CD4-positive, alpha-beta memory T cell (primary cell): ENCODE measurements around the gene L3MBTL4. TPM values are rescaled to one million over a fixed set of nuclear protein-coding genes. Genes with fewer than 3 reads are reported as not detected.
"Not testable (repeated sequence)": the region's sequence is repeated elsewhere in the genome, so short reads cannot be mapped to it uniquely, and the experiment has no call there.

Experiments used
- CTCF ChIA-PET: fragments of 350-600 bp; sonication (Branson Sonifier 250); formaldehyde crosslinking; loops from one replicate; lab custom pipeline; 2021; ENCODE audit warnings: inconsistent platforms; ENCODE audit not compliant: partially characterized antibody; lab: Charles Lee
- POLR2A ChIA-PET: fragments of 350-600 bp; sonication (Branson Sonifier 250); formaldehyde crosslinking; loops from one replicate; lab custom pipeline; 2021; ENCODE audit not compliant: partially characterized antibody; lab: Charles Lee
- DNase-seq, 5 donors: peaks; one replicate each; pipeline versions ENCODE4 v3.0.0 to v3.0.0-alpha.2; 2020 to 2022; ENCODE audit warnings: mixed read lengths in 1 of 5
- H3K27ac ChIP-seq: one replicate; pipeline ENCODE4 v1.7.0; 2013; ENCODE audit warnings: low read depth, low read length
- H3K27me3 ChIP-seq: 2 replicates; pipeline ENCODE4 v1.7.0; 2013; ENCODE audit warnings: mild to moderate bottlenecking, low read length, moderate library complexity; ENCODE audit not compliant: insufficient read depth
- H3K36me3 ChIP-seq: 2 replicates; pipeline ENCODE4 v1.7.0; 2013; ENCODE audit warnings: mild to moderate bottlenecking, low read length, moderate library complexity; ENCODE audit not compliant: insufficient read depth
- H3K4me1 ChIP-seq: 2 replicates; pipeline ENCODE4 v1.7.0; 2013; ENCODE audit warnings: mild to moderate bottlenecking, low read length, moderate library complexity; ENCODE audit not compliant: insufficient read depth
- H3K4me3 ChIP-seq, 2 donors: one replicate each; pipeline ENCODE4 v1.7.0; 2013; ENCODE audit warnings: low read length in 2 of 2, mild to moderate bottlenecking in 1 of 2
- H3K9me3 ChIP-seq, 2 donors: one replicate each; pipeline ENCODE4 v1.7.0; 2013; ENCODE audit warnings: low read length in 2 of 2, control low read depth in 1 of 2; ENCODE audit not compliant: control insufficient read depth in 1 of 2
- H3K27ac Mint-ChIP-seq, 7 donors: one replicate each; pipeline ENCODE4 v1.8.0; 2020 to 2021; ENCODE audit warnings: mixed read lengths in 7 of 7, mild to moderate bottlenecking in 6 of 7, inconsistent platforms in 3 of 7, moderate library complexity in 3 of 7
- H3K27me3 Mint-ChIP-seq, 2 donors: one replicate each; pipeline ENCODE4 v1.8.0; 2020 to 2021; ENCODE audit warnings: mixed read lengths in 2 of 2
- H3K36me3 Mint-ChIP-seq, 2 donors: one replicate each; pipeline ENCODE4 v1.8.0; 2020 to 2021; ENCODE audit warnings: mixed read lengths in 2 of 2, inconsistent platforms in 1 of 2, mild to moderate bottlenecking in 1 of 2
- H3K4me1 Mint-ChIP-seq, 4 donors: one replicate each; pipeline ENCODE4 v1.8.0; 2020 to 2021; ENCODE audit warnings: mixed read lengths in 4 of 4, mild to moderate bottlenecking in 1 of 4
- H3K4me3 Mint-ChIP-seq, 8 donors: one replicate each; pipeline ENCODE4 v1.8.0; 2020 to 2021; ENCODE audit warnings: mixed read lengths in 8 of 8, mild to moderate bottlenecking in 7 of 8, moderate library complexity in 6 of 8, inconsistent platforms in 3 of 8
- H3K9me3 Mint-ChIP-seq, 8 donors: one replicate each; pipeline ENCODE4 v1.8.0; 2020 to 2021; ENCODE audit warnings: mixed read lengths in 8 of 8, mild to moderate bottlenecking in 5 of 8, inconsistent platforms in 3 of 8, moderate library complexity in 1 of 8
- intact Hi-C: fragments of 100-400 bp; cut with micrococcal nuclease; formaldehyde crosslinking; loops from one replicate; pipeline ENCODE4 v1.15.1; 2023
- polyA plus RNA-seq, 2 donors: library from polyadenylated mRNA; unstranded; fragments of 300-500 nt; fragmentation: Illumina TruSeq; gene quantifications; one replicate each; pipeline ENCODE4 v1.2.3, GENCODE V29; 2021
- total RNA-seq, 2 experiments: library from RNA; stranded (reverse); gene quantifications; one replicate each; pipeline ENCODE4 v1.2.3, GENCODE V29; 2021

The L3MBTL4 gene
- total and polyA plus RNA-seq, 4 experiments from 2014 or later, result 0.49 to 0.53 TPM; not detected in 2

GRCh38 chr18:6413579-6414117, 1.1 kb downstream of the L3MBTL4 start:
- peaks cover 10% of the 10 kb centered on the region for H3K27me3 ChIP-seq
- intact Hi-C loops, result no loop called here
- peaks cover 0 to 10% (median 5%) of the 10 kb centered on the region in 4 donors for H3K4me1 Mint-ChIP-seq
- peak overlapping the region in 1 of 7 donors; percentile 53 for H3K27ac Mint-ChIP-seq
- no peaks in the 10 kb centered on the region for H3K4me1 ChIP-seq
- DNase-seq, result no peak
- ChIA-PET POLR2A (no interaction called here), CTCF (no interaction called here)
- H3K9me3 Mint-ChIP-seq, result peaks cover 0 to 15% (median 9%) of the 10 kb centered on the region in 8 donors
- H3K36me3 ChIP-seq, result no peaks in the 10 kb centered on the region
- H3K36me3 Mint-ChIP-seq, result no peaks in the 10 kb centered on the region
- H3K4me3 Mint-ChIP-seq, result peak overlapping the region in 6 of 8 donors; percentile 19 to 57 (median 42)
- no peaks in the 10 kb centered on the region for H3K9me3 ChIP-seq
- no peak overlapping the region for H3K4me3 ChIP-seq
- H3K27ac ChIP-seq, result no peak overlapping the region
- peaks cover 11 to 20% of the 10 kb centered on the region in 2 donors for H3K27me3 Mint-ChIP-seq

GRCh38 chr18:6412933-6413472, 1.7 kb downstream of the L3MBTL4 start:
- POLR2A ChIA-PET, result no interaction called here
- Histone ChIP-seq H3K9me3 (no peaks in the 10 kb centered on the region), H3K27me3 (peaks cover 10% of the 10 kb centered on the region), H3K4me3 (no peak overlapping the region), H3K36me3 (no peaks in the 10 kb centered on the region), H3K4me1 (no peaks in the 10 kb centered on the region), H3K27ac (no peak overlapping the region)
- Mint-ChIP-seq H3K27ac (peak overlapping the region in 1 of 7 donors; percentile 61), H3K4me1 (peaks cover 0 to 10% (median 5%) of the 10 kb centered on the region in 4 donors), H3K36me3 (no peaks in the 10 kb centered on the region), H3K27me3 (peaks cover 11 to 20% of the 10 kb centered on the region in 2 donors), H3K4me3 (peak overlapping the region in 1 of 8 donors; percentile 29), H3K9me3 (peaks cover 0 to 15% (median 9%) of the 10 kb centered on the region in 8 donors)
- no peak for DNase-seq
- intact Hi-C loops, result no loop called here
- CTCF ChIA-PET, result no interaction called here

GRCh38 chr18:6411382-6411781, 3.3 kb downstream of the L3MBTL4 start:
- intact Hi-C loops, result no loop called here
- no peak for DNase-seq
- Mint-ChIP-seq H3K4me3 (no peak overlapping the region), H3K27ac (no peak overlapping the region), H3K4me1 (peaks cover 0 to 10% (median 5%) of the 10 kb centered on the region in 4 donors), H3K9me3 (peaks cover 0 to 15% (median 8%) of the 10 kb centered on the region in 8 donors), H3K36me3 (no peaks in the 10 kb centered on the region), H3K27me3 (peaks cover 11 to 20% of the 10 kb centered on the region in 2 donors)
- Histone ChIP-seq H3K36me3 (no peaks in the 10 kb centered on the region), H3K27me3 (peaks cover 7% of the 10 kb centered on the region), H3K27ac (no peak overlapping the region), H3K4me3 (no peak overlapping the region), H3K4me1 (no peaks in the 10 kb centered on the region), H3K9me3 (no peaks in the 10 kb centered on the region)
- CTCF ChIA-PET, result no interaction called here
- POLR2A ChIA-PET, result no interaction called here

GRCh38 chr18:6409933-6410332, 4.8 kb downstream of the L3MBTL4 start:
- no peak overlapping the region for H3K4me3 ChIP-seq
- no peak overlapping the region for H3K27ac ChIP-seq
- intact Hi-C loops, result no loop called here
- peaks cover under 1% of the 10 kb centered on the region for H3K27me3 ChIP-seq
- peaks cover 0 to 16% (median 5%) of the 10 kb centered on the region in 8 donors for H3K9me3 Mint-ChIP-seq
- no peak overlapping the region for H3K27ac Mint-ChIP-seq
- H3K36me3 ChIP-seq, result no peaks in the 10 kb centered on the region
- H3K27me3 Mint-ChIP-seq, result peaks cover 7 to 10% of the 10 kb centered on the region in 2 donors
- H3K4me1 Mint-ChIP-seq, result peaks cover 0 to 5% (median 2%) of the 10 kb centered on the region in 4 donors
- ChIA-PET CTCF (no interaction called here), POLR2A (no interaction called here)
- no peaks in the 10 kb centered on the region for H3K36me3 Mint-ChIP-seq
- no peaks in the 10 kb centered on the region for H3K9me3 ChIP-seq
- H3K4me1 ChIP-seq, result no peaks in the 10 kb centered on the region
- no peak overlapping the region for H3K4me3 Mint-ChIP-seq
- no peak for DNase-seq

- CTCF ChIA-PET, result interaction anchor here (1.4 kb wide), 1 partner anchor 19 kb away, joined by 3 read pairs; no protein-coding TSS in a partner anchor
- DNase-seq, H3K27ac ChIP-seq, H3K36me3 ChIP-seq, H3K4me3 Mint-ChIP-seq, H3K4me1 Mint-ChIP-seq, H3K4me1 ChIP-seq, H3K27ac Mint-ChIP-seq, POLR2A ChIA-PET, H3K9me3 ChIP-seq, H3K27me3 ChIP-seq, intact Hi-C loops, H3K36me3 Mint-ChIP-seq, H3K4me3 ChIP-seq, H3K27me3 Mint-ChIP-seq: not testable (repeated sequence)
- H3K9me3 Mint-ChIP-seq, result peaks cover 0 to 13% (median 5%) of the 10 kb centered on the region in 8 donors
These were observed 6.2 kb downstream of the L3MBTL4 start for GRCh38 chr18:6408543-6408942.

GRCh38 chr18:6406910-6407470, 7.7 kb downstream of the L3MBTL4 start:
- ChIA-PET CTCF (no interaction called here), POLR2A (no interaction called here)
- no peaks in the 10 kb centered on the region for H3K4me1 ChIP-seq
- no peak overlapping the region for H3K27ac ChIP-seq
- H3K36me3 Mint-ChIP-seq, result no peaks in the 10 kb centered on the region
- H3K36me3 ChIP-seq, result no peaks in the 10 kb centered on the region
- intact Hi-C loops, result no loop called here
- H3K27me3 ChIP-seq, result no peaks in the 10 kb centered on the region
- no peak overlapping the region for H3K4me3 Mint-ChIP-seq
- no peak for DNase-seq
- H3K4me3 ChIP-seq, result no peak overlapping the region
- no peak overlapping the region for H3K27ac Mint-ChIP-seq
- H3K9me3 Mint-ChIP-seq, result peaks cover 0 to 8% (median 3%) of the 10 kb centered on the region in 8 donors
- no peaks in the 10 kb centered on the region for H3K9me3 ChIP-seq
- H3K27me3 Mint-ChIP-seq, result peaks cover 0 to 3% of the 10 kb centered on the region in 2 donors
- H3K4me1 Mint-ChIP-seq, result no peaks in the 10 kb centered on the region

GRCh38 chr18:6406075-6406909, 8.4 kb downstream of the L3MBTL4 start:
- CTCF ChIA-PET, result no interaction called here
- intact Hi-C loops, result no loop called here
- Mint-ChIP-seq H3K27ac (no peak overlapping the region), H3K27me3 (no peaks in the 10 kb centered on the region), H3K36me3 (no peaks in the 10 kb centered on the region), H3K4me1 (no peaks in the 10 kb centered on the region), H3K9me3 (peaks cover 0 to 6% (median 1%) of the 10 kb centered on the region in 8 donors), H3K4me3 (no peak overlapping the region)
- H3K36me3 ChIP-seq, result no peaks in the 10 kb centered on the region
- no peaks in the 10 kb centered on the region for H3K4me1 ChIP-seq
- no peaks in the 10 kb centered on the region for H3K27me3 ChIP-seq
- no peak overlapping the region for H3K27ac ChIP-seq
- no peaks in the 10 kb centered on the region for H3K9me3 ChIP-seq
- POLR2A ChIA-PET, result no interaction called here
- no peak overlapping the region for H3K4me3 ChIP-seq
- no peak for DNase-seq
